Activated gamma-delta T cell treated with anti-CD3 and anti-CD28 coated beads, Interleukin-2, amount 50 U/mL, for 16 hours (primary cell): Measurements from ENCODE around the gene MNX1.

Experiments
- DNase-seq: peaks from one replicate; pipeline ENCODE4 v3.0.0-alpha.2; 2020; ENCODE audit warnings: low read depth

MNX1 gene

DNA sequence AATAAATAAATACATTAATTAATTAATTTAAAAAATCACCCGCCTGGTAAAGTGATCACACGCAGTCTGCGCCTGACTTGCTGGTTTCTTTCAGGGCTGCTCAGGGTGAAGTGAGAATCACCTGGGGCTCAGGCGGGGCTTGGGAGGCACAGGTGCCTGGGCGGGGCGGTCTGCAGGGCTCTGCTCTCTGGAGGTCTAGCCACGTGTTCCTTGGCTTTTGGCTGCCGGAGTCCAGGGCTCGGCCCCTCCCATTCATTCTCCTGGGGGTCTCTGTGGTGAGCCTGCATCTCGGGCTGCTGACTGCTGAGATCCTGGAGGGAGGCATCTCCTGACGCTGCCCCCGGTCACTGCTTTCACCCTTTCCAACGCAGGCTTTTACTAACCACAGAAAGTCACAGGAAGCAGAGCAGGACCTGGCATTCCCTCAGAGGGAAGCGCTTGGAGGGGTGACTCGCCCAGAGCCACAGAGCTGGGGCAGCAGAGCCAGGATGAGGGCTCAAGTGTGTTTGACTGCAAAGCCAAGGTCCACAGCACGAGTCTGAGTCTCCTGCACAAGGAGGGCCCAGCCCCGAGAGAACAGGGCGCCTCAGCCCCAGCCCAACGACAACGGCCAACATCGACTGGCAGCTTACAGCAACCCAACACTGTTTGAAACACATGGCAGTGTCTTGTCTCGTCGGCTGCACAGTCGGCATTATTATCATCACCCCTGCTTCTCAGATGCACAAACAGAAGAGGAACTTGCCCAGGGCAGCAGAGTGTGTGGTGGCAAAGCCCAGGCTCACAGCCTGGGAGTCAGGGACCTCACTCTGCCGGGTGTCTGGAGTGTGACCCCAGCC lies 22.4 kb upstream of the MNX1 start:
- DNase-seq, result no peak

DNA sequence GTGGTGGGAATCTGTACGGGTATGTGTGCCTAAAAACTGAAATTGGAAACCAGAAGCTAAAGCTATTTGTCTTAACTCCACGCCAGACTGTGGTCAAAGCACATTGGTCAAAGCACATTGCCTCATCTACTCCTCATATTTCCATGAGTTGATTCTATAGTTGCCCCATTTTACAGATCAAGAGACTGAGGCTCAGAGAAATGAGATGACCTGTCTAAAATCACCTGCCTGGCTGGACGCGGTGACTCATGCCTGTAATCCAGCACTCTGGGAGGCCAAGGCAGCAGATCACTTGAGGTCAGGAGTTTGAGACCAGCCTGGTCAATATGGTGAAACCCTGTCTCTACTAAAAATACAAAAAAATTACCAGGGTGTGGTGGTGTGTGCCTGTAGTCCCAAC lies 21.7 kb upstream of the MNX1 start:
- no peak for DNase-seq

- no peak for DNase-seq
These were observed 17.9 kb upstream of the MNX1 start for GRCh38 chr7:157028199-157028903.

GRCh38 chr7:157027568-157028198 lies 17.2 kb upstream of the MNX1 start:
- DNase-seq, result no peak

DNA sequence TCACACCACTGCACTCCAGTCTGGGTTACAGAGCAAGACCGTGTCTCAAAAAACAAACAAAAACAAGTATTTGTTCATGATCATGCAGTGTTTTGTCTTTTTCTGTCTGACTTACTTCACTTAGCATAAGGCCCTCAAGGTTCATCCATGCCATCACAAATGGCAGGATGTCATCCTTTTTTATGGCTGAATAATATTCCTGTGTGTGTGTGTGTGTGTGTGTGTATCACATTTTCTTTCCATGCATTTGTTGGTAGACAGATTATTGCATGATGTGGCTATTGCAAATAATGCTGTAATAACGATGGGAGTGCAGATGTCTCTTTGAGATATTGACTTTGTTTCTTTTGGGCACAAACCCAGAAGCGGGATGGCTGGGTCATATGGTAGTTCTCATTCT lies 14.3 kb upstream of the MNX1 start:
- no peak for DNase-seq

- DNase-seq, result no peak
These were observed 13.1 kb upstream of the MNX1 start for GRCh38 chr7:157023589-157023905.

DNA sequence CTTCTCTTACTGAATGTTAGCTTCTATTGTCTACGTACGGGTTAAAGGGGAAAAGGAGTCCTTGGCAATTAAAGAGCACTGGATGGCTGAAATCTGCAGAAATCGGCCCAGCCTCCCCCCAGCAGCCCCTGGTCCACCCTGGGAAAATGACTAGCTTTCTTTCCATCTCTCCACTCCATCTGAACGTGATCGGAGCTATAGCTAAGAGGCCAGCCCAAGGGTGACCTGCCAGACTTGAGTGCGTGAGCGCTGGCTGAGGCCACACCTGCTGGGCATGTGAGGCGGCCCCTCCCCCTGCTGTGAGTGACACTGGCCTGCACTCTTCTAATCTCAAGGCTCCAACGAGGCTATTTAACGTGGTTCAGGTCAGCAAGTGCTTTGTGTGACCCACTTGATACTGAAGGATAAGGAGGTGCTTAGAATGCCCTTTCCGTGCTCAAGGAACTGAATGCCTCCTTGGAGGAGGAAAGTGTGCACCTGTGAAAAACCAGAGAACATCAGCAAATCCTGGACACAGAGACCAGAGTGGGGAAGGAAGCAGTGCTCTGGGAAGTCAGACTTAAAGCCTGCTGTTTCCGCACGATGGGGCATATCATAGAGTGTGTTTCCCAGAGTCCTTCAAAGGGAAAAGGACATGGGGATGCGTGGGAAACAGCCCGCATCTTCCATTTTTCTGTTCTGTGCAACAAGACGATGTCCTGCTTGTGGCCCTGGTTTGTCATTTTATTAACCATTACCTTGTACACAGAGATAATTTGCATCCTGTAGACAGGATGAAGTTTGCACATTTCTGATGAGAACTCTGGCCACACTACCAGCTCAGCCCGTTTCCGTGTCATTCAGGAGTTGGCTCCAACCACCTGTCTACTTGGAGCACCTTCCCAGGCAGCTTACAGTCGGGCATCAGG lies 12.5 kb upstream of the MNX1 start:
- no peak for DNase-seq

DNA sequence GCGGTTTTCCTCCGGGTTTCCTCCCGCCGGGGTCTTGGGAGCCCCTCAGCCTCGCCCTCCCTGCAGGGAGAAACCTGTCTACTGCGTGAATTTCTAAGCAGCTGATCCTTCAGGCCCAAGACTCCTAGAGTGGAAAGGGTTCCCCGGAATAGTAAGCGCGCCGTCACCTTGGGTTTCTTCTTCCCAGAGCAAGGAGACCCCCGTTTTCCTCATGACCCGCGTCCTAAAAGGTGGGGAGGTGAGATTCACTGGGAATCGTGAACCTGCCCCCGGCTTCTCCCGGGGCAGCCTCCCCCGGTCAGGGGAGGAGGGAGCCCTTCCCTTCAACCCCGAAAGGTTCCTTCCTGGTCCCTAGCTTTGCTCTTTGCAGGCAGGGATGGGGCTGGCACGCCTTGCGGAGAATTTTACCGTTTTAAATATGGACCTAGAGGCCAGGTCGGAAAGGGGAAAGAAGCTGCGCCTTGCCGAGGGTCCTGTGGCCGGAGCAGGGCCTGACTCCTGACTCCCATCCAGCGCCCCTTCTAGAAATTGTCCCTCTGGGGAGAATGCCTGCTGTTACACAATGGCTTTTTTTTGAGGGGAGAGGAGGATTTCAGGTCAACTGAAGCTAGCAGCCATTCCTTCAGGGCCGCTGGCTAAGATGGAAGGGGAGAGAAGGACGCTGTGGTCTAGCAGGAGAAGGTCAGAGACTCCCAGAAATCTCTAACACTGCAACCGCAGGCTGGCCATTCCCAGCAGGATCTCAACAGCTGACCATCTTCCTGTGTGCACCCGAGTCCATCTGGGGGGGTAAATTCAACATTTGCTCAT lies 11.6 kb upstream of the MNX1 start:
- DNase-seq, result no peak

- no peak for DNase-seq
These were observed 10.8 kb upstream of the MNX1 start for GRCh38 chr7:157021071-157021870.

DNA sequence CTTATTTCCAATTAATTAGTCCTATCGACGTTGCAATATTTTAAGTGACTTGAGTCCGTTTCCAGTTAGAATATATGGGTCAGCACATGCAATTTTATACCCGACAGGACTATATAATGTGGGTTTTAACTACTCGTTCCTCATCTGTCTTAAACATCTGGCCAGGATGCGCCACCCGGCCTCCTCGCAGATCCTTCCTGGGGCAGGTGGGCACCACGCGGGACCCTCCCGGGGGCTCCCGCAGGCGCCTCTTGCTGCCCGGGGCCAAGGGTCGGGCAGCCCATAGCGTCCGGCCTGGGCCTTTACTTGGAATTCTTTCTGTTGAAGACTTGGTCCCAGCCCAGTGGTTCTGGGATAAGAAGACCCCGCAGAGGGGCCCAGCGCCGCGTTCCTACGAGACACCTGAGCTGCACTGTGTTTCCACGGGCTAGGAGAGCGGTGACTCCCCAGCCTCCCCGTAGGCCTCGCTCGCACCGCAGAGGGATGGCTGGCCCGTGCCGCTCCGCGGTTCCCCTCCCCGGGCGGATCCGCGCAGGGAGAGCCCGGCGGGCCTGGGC lies 10.1 kb upstream of the MNX1 start:
- no peak for DNase-seq

DNA sequence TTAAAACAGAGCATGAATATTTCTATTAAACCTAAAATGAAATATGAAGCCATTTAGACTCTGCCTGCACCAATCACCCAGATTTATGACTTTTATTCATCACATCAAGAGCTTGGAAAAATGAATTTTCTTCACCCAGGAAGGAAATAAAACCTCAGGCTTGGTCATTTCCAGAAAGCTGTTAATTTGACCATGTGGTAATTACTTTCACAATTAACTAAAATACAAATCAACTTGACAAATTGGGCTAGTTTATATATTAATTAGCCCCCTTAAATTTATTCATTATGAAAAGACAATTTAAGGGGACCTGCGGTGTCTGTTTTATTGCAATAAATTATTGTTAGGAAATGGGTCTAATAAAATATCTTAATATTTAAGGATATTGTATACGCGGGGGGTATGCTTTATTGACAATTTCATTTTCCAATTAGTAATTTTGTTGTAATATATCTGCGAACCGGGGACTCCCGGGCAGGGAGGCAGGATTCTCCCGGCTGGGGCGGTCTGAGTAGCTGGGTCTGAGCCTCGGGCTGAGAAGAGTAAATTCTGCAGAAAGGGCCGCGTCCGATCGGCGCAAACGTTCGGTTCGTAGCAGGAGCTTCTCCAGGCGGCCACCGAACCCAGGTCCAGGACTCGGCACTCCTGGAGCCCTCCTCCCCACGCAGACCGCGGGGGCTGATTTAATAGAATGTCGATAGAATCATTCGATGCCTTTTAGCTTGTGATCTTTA lies 9.4 kb upstream of the MNX1 start:
- no peak for DNase-seq

GRCh38 chr7:157018997-157019608 lies 8.6 kb upstream of the MNX1 start:
- no peak for DNase-seq

- no peak for DNase-seq
These were observed 8.0 kb upstream of the MNX1 start for GRCh38 chr7:157018328-157018996.

DNA sequence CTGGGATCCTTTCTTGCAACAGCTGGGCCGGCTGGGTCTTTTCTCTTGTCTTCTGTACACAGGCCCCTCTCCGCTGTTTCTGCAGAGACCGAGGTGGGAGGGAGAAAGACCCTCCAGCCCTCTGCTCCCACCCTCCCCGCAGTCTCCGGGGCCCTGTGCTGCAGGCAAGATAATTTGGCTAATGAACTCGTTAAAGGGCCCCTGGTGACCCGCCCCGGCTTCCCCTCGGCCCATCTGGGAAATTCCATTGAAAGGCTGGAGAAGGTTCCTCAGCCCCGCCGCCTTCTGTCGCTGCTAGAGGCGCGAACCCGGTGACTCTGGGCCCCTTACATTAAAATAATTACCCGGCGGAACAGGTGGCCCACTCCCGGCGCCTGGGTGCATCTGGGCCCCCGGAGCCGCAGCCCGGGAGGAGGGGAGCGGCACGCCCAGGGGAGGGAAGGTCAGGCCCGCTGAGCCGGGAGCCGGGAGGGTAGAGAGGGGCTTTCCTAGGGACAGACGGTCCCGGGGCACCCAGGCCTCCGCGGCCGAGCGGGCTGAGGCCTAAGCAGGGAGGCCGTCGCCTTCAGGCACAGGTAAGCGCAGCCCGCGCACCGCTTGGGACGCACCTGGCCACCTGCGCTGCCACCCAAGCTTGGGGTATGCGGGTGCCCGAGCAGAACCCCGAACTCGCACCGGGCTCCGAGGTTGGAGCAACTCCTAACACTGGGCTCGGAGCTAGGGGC lies 7.3 kb upstream of the MNX1 start:
- no peak for DNase-seq

DNA sequence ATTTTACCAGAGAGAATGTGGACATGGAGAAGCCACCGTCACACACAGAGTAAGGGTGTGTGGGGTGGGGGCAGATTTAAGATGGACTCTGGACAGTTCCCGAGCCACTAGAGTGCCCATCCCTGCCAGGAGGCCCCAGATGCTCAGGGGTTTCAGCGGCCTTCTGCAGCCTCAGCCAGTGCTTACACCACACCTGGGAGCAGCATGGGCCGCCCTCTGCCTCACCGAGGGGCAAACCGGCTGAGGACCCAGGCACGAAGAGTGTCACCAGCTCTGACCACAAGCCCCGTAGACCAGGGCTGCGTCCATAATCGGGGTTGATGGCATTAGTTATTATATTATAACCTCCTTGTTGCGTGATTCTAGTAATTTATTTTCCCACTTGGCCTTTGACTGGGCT lies 6.7 kb upstream of the MNX1 start:
- no peak for DNase-seq

- no peak for DNase-seq
These were observed 6.0 kb upstream of the MNX1 start for GRCh38 chr7:157016352-157017041.

DNA sequence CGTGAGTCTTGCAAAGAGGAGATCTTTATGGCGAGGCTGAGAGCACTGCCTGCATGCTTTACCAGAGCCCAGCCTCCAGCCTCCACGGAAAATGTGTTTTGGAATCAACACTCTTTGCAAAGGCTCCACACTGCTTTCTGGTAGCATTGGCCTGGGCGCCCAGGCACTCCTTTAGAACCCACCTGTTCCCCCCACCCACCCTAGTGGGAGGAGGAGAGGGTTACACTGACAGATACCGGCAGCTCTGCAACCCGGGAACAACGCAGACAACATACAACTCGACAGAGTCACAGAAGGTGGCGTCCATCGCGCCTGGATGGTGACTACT lies 5.5 kb upstream of the MNX1 start:
- DNase-seq, result no peak
